Gastroesophageal sphincter (tissue), 4 donors: Measurements from ENCODE around the gene RAE1. TPM values are rescaled to one million over a fixed set of nuclear protein-coding genes. Genes with fewer than 3 reads are reported as not detected.
A peak's percentile ranks its signal among the peaks of the same experiment; 100 is the strongest.

Experiments
- ATAC-seq: fragments of 150-250 bp; one replicate; pipeline ENCODE4 v1.9.1; 2016; ENCODE audit warnings: mild to moderate bottlenecking, moderate library complexity
- H3K27ac ChIP-seq, 4 donors: fragments of 200-600 bp; sonication (generic) in 3 of 4; 1 replicate in 3 of 4; 2 replicates in 1 of 4; pipeline ENCODE4 v1.5.1; 2016 to 2019
- H3K27me3 ChIP-seq: fragments of 200-600 bp; sonication (generic); one replicate; pipeline ENCODE4 v1.5.1; 2019
- H3K36me3 ChIP-seq, 2 donors: fragments of 200-600 bp; sonication (generic); one replicate each; pipeline ENCODE4 v1.5.1; 2019; ENCODE audit warnings: control low read depth in 1 of 2
- H3K4me1 ChIP-seq, 3 donors: fragments of 200-600 bp; sonication (generic); 1 replicate in 2 of 3; 2 replicates in 1 of 3; pipeline ENCODE4 v1.5.1; 2016 to 2019; ENCODE audit warnings: control low read depth in 2 of 3
- H3K4me3 ChIP-seq, 2 donors: fragments of 200-600 bp; sonication (generic); one replicate each; pipeline ENCODE4 v1.5.1; 2019; ENCODE audit warnings: mild to moderate bottlenecking in 1 of 2, moderate library complexity in 1 of 2
- H3K9me3 ChIP-seq, 3 donors: fragments of 200-600 bp; sonication (generic); one replicate each; pipeline ENCODE4 v1.5.1; 2017 to 2019; ENCODE audit warnings: control low read depth in 2 of 3
- EP300 ChIP-seq: sonication (generic); formaldehyde crosslinking; IDR thresholded peaks from one replicate; pipeline ENCODE4 v1.6.1; 2017; ENCODE audit warnings: antibody characterized with exemption, mild to moderate bottlenecking
- POLR2A ChIP-seq, 2 donors: fragments of 450-650 bp; IDR thresholded peaks; one replicate each; pipeline ENCODE4 v1.6.1; 2017; ENCODE audit warnings: antibody characterized with exemption in 2 of 2, mild to moderate bottlenecking in 2 of 2, moderate library complexity in 1 of 2
- POLR2AphosphoS5 ChIP-seq: sonication (generic); formaldehyde crosslinking; IDR thresholded peaks from one replicate; pipeline ENCODE4 v1.6.1; 2017; ENCODE audit warnings: antibody characterized with exemption
- WGBS, 2 donors: methylation state at CpG; one replicate each; pipeline ENCODE4 v1.1.5; 2018; ENCODE audit warnings: low coverage in 1 of 2; 5-methylcytosine and 5-hydroxymethylcytosine counted together
- total RNA-seq, 4 donors: library from RNA; depleted of rRNA; stranded (reverse); fragments of >200 nt; gene quantifications; one replicate each; pipeline ENCODE4 v1.1.0, GENCODE V29; 2016
- TF ChIP-seq, protein P1 (sequence below), 4 experiments: fragments of 200-600 bp in 2 of 4; fragments of 450-650 bp in 2 of 4; sonication (generic) in 1 of 4; IDR thresholded peaks; one replicate each; pipeline ENCODE4 v1.5.1; 2017 to 2019; ENCODE audit warnings: antibody characterized with exemption in 4 of 4, mild to moderate bottlenecking in 2 of 4, moderate library complexity in 2 of 4

Gene RAE1
- total RNA-seq, 4 donors from 2014 or later = 16.5 to 30.4 (median 25.1) TPM

DNA sequence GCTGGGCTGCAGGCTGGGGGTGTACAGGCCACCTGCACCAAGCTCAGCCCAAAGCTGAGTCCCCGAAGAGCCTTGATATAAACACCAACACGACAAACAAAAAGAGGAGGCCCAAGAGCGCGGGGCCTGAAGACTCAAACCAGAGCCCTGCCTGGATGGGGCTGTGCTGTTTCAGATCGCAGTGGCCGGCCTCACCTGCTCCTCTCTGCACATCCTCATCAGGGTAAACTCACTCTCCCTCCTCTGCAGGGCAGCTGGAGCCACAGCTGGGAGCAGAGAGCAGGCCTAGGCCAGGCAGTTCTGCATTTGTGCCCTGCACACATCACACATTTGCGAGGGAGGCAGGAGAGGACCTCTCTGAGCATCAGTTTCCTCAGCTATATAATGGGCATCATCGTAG is 36.4 kb downstream of the RAE1 start:
- no peaks in the 10 kb centered on the region for H3K27me3 ChIP-seq
- ATAC-seq = no peak
- peaks cover 0 to 33% (median 12%) of the 10 kb centered on the region in 3 donors for H3K4me1 ChIP-seq
- no peaks in the 10 kb centered on the region for H3K9me3 ChIP-seq
- no peak overlapping the region for H3K27ac ChIP-seq
- H3K4me3 ChIP-seq = no peak overlapping the region
- H3K36me3 ChIP-seq = peaks cover 0 to 17% of the 10 kb centered on the region in 2 donors
- 100% methylated on average over 1 of the region's 8 CpGs; no CpG with 5 or more reads in 1 of the 2 donors for WGBS, 2 donors
- TF ChIP-seq POLR2AphosphoS5 = no peak

GRCh38 chr20:57387945-57388371 is 36.9 kb downstream of the RAE1 start:
- WGBS, 2 donors = 72 to 80% methylated on average over 2 to 5 of the region's 7 CpGs
- H3K27me3 ChIP-seq = no peaks in the 10 kb centered on the region
- H3K4me1 ChIP-seq = peaks cover 0 to 38% (median 12%) of the 10 kb centered on the region in 3 donors
- TF ChIP-seq, protein P1, sequence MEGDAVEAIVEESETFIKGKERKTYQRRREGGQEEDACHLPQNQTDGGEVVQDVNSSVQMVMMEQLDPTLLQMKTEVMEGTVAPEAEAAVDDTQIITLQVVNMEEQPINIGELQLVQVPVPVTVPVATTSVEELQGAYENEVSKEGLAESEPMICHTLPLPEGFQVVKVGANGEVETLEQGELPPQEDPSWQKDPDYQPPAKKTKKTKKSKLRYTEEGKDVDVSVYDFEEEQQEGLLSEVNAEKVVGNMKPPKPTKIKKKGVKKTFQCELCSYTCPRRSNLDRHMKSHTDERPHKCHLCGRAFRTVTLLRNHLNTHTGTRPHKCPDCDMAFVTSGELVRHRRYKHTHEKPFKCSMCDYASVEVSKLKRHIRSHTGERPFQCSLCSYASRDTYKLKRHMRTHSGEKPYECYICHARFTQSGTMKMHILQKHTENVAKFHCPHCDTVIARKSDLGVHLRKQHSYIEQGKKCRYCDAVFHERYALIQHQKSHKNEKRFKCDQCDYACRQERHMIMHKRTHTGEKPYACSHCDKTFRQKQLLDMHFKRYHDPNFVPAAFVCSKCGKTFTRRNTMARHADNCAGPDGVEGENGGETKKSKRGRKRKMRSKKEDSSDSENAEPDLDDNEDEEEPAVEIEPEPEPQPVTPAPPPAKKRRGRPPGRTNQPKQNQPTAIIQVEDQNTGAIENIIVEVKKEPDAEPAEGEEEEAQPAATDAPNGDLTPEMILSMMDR (IDR thresholded peaks at IDR 0.05) = no peak
- TF ChIP-seq EP300 = no peak
- peak overlapping the region in 1 of 4 donors; percentile 19 for H3K27ac ChIP-seq
- no peak overlapping the region for H3K4me3 ChIP-seq
- no peak for ATAC-seq
- no peaks in the 10 kb centered on the region for H3K9me3 ChIP-seq
- peaks cover 0 to 17% of the 10 kb centered on the region in 2 donors for H3K36me3 ChIP-seq

- WGBS, 2 donors = 22% methylated on average over 9 of the region's 57 CpGs; no CpG with 5 or more reads in 1 of the 2 donors
- TF ChIP-seq, protein P1 (IDR thresholded peaks at IDR 0.05) = peak in 3 of 4 experiments; percentile 44 to 55 (median 53)
- no peak for TF ChIP-seq POLR2AphosphoS5
- no peak for TF ChIP-seq EP300
- peak in 1 of 2 donors; percentile 51 for TF ChIP-seq POLR2A (IDR thresholded peaks at IDR 0.05)
- H3K4me1 ChIP-seq = peaks cover 0 to 49% (median 22%) of the 10 kb centered on the region in 3 donors
- peak; percentile 86 for ATAC-seq
- peak overlapping the region; percentile 5 to 51 for H3K4me3 ChIP-seq
- H3K9me3 ChIP-seq = no peaks in the 10 kb centered on the region
- H3K27me3 ChIP-seq = no peaks in the 10 kb centered on the region
- H3K36me3 ChIP-seq = peaks cover 0 to 26% of the 10 kb centered on the region in 2 donors
- H3K27ac ChIP-seq = peak overlapping the region; percentile 24 to 83 (median 80)
These were observed 38.1 kb downstream of the RAE1 start for GRCh38 chr20:57388953-57389694.

GRCh38 chr20:57389695-57390603 is 38.9 kb downstream of the RAE1 start:
- Histone ChIP-seq H3K36me3 (peaks cover 0 to 20% of the 10 kb centered on the region in 2 donors), H3K27me3 (no peaks in the 10 kb centered on the region), H3K4me1 (peaks cover 0 to 58% (median 29%) of the 10 kb centered on the region in 3 donors), H3K4me3 (peak overlapping the region; percentile 5 to 51), H3K27ac (peak overlapping the region; percentile 24 to 83 (median 80)), H3K9me3 (no peaks in the 10 kb centered on the region)
- no peak for ATAC-seq
- TF ChIP-seq EP300 (no peak), POLR2AphosphoS5 (no peak), POLR2A (IDR thresholded peaks at IDR 0.05) (no peak)
- TF ChIP-seq, protein P1 (IDR thresholded peaks at IDR 0.05) = no peak
- 15% methylated on average over 16 of the region's 52 CpGs; no CpG with 5 or more reads in 1 of the 2 donors for WGBS, 2 donors
